HepG2 (cell line): ENCODE results near the gene CES3. TPM values are rescaled to one million over a fixed set of nuclear protein-coding genes. Genes with fewer than 3 reads are reported as not detected.

Experiments
- BCL6 ChIP-seq: IDR thresholded peaks from 2 replicates; pipeline ENCODE4 v1.6.1; 2016; ENCODE audit warnings: missing genetic modification reagents, missing compliant biosample characterization
- EEA1 ChIP-seq: sonication (generic); formaldehyde crosslinking; IDR thresholded peaks from 2 replicates; pipeline ENCODE4 v1.5.1; 2020; ENCODE audit warnings: mild to moderate bottlenecking, missing genetic modification reagents, borderline replicate concordance
- NAIF1 ChIP-seq: sonication (generic); formaldehyde crosslinking; IDR thresholded peaks from 2 replicates; pipeline ENCODE4 v1.5.0; 2020; ENCODE audit warnings: mild to moderate bottlenecking, missing genetic modification reagents, borderline replicate concordance
- SMYD3 ChIP-seq: sonication (generic); formaldehyde crosslinking; IDR thresholded peaks from 2 replicates; pipeline ENCODE4 v1.8.1; 2023; ENCODE audit warnings: mild to moderate bottlenecking, missing genetic modification reagents
- YEATS2 ChIP-seq: sonication (generic); formaldehyde crosslinking; IDR thresholded peaks from 2 replicates; pipeline ENCODE4 v1.4.0; 2020; ENCODE audit warnings: missing genetic modification reagents, borderline replicate concordance
- ZMYM4 ChIP-seq: sonication (generic); formaldehyde crosslinking; IDR thresholded peaks from 2 replicates; pipeline ENCODE4 v1.8.1; 2023; ENCODE audit warnings: mild to moderate bottlenecking, missing genetic modification reagents
- ZNF430 ChIP-seq: sonication (generic); formaldehyde crosslinking; IDR thresholded peaks from 2 replicates; pipeline ENCODE4 v1.9.0; 2021; ENCODE audit warnings: mild to moderate bottlenecking, missing genetic modification reagents
- ZNF546 ChIP-seq: sonication (generic); formaldehyde crosslinking; conservative IDR thresholded peaks from 2 replicates; pipeline ENCODE4 v1.8.1; 2023; ENCODE audit warnings: mild to moderate bottlenecking, missing genetic modification reagents
- ZNF549 ChIP-seq: sonication (generic); formaldehyde crosslinking; IDR thresholded peaks from 2 replicates; pipeline ENCODE4 v1.5.0; 2020; ENCODE audit warnings: missing genetic modification reagents
- ZNF615 ChIP-seq: sonication (generic); formaldehyde crosslinking; IDR thresholded peaks from 2 replicates; pipeline ENCODE4 v1.5.0; 2020; ENCODE audit warnings: mild to moderate bottlenecking, missing genetic modification reagents, borderline replicate concordance
- ZNF619 ChIP-seq: sonication (generic); formaldehyde crosslinking; IDR thresholded peaks from 2 replicates; pipeline ENCODE4 v1.4.0; 2020; ENCODE audit warnings: mild to moderate bottlenecking, missing genetic modification reagents
- ZNF660 ChIP-seq: sonication (generic); formaldehyde crosslinking; IDR thresholded peaks from 2 replicates; pipeline ENCODE4 v1.5.1; 2020; ENCODE audit warnings: mild to moderate bottlenecking, low read depth, missing genetic modification reagents, borderline replicate concordance
- ZNF883 ChIP-seq: sonication (generic); formaldehyde crosslinking; IDR thresholded peaks from 2 replicates; pipeline ENCODE4 v1.5.1; 2020; ENCODE audit warnings: mild to moderate bottlenecking, missing genetic modification reagents; ENCODE audit errors: not compliant biosample characterization
- polyA plus RNA-seq, 8 experiments: library from polyadenylated mRNA; depleted of rRNA in 3 of 8; stranded (reverse) in 7 of 8; unstranded in 1 of 8; fragments of >200 nt; fragmentation: Illumina TruSeq in 4 of 8; extraction: Trizol in 4 of 8; gene quantifications; 2 replicates each; pipeline versions ENCODE4 v1.2.1 to v1.2.3, GENCODE V29; 2011 to 2016; ENCODE audit warnings: low read depth in 4 of 8, missing spikeins in 1 of 8, mixed read lengths in 1 of 8; ENCODE audit not compliant: insufficient read depth in 1 of 8
- total RNA-seq, 5 experiments: library from RNA; depleted of rRNA; stranded (reverse); fragments of >200 nt; fragmentation: Illumina TruSeq; extraction: Trizol; gene quantifications; 2 replicates each; pipeline ENCODE4 v1.2.3, GENCODE V29; 2016; ENCODE audit warnings: low read depth in 1 of 5
- TF ChIP-seq, protein P1 (sequence below): sonication (generic); formaldehyde crosslinking; IDR thresholded peaks from 2 replicates; pipeline ENCODE4 v1.4.0; 2020; ENCODE audit warnings: missing genetic modification reagents
- TF ChIP-seq, protein P2 (sequence below): sonication (generic); formaldehyde crosslinking; IDR thresholded peaks from 2 replicates; pipeline ENCODE4 v1.4.0; 2020; ENCODE audit warnings: missing genetic modification reagents
- TF ChIP-seq, protein P3 (sequence below): sonication (generic); formaldehyde crosslinking; IDR thresholded peaks from 2 replicates; pipeline ENCODE4 v1.5.0; 2020; ENCODE audit warnings: missing genetic modification reagents
- TF ChIP-seq, protein P4 (sequence below): sonication (generic); formaldehyde crosslinking; IDR thresholded peaks from 2 replicates; pipeline ENCODE4 v1.8.1; 2023; ENCODE audit warnings: missing genetic modification reagents, inconsistent platforms, borderline replicate concordance
- TF ChIP-seq, protein P5 (sequence below): sonication (generic); formaldehyde crosslinking; IDR thresholded peaks from 2 replicates; pipeline ENCODE4 v1.5.0; 2020; ENCODE audit warnings: missing genetic modification reagents, mild to moderate bottlenecking, borderline replicate concordance
- TF ChIP-seq, protein P6 (sequence below): sonication (generic); formaldehyde crosslinking; IDR thresholded peaks from 2 replicates; pipeline ENCODE4 v1.8.1; 2023; ENCODE audit warnings: mild to moderate bottlenecking, missing genetic modification reagents, borderline replicate concordance

The CES3 gene
- total and polyA plus RNA-seq, 2 of the 13 experiments (the other 11 are each of a cell fraction or from before 2014, with no cell fraction given), result 6.6 to 17.4 TPM

DNA sequence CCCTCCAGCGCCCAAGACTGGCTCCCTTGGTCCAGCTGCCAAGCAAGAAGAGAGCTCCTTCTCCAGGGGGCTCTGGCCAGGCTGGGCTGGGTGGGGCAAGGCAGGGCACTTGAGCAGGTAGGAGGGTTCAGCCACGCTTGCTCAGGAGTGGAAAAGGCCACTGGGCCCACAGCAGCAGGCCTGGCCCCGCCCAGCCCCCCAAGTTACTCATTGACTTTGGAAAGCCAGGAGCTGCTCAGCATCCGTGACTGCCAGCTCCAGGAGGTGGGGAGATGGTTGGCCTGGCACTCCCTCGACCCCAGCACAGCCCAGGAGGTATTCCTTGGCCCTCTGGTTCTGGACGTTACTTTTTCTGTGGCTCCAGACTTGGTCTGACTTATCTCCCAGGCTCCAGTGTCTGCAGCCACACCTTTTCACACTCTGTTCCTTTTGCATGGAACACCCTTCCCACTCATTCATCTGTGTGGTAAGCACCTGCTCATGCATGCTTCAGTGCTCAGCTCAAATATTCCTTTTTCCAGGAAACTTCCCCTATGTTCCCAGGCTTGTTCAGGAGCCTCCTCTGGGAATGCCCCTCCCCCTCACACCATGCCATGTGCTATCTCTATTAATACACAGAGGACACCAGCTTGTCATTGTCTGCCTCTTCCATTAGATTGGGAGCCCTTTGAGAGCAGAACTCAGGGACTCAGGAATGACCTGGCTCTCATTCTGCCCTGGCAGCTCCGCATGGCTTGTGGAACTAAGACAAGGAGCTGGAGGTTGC, 42.1 kb upstream of the CES3 start, which contains the start of gene CDH16 (continued):
- TF ChIP-seq, protein P1, sequence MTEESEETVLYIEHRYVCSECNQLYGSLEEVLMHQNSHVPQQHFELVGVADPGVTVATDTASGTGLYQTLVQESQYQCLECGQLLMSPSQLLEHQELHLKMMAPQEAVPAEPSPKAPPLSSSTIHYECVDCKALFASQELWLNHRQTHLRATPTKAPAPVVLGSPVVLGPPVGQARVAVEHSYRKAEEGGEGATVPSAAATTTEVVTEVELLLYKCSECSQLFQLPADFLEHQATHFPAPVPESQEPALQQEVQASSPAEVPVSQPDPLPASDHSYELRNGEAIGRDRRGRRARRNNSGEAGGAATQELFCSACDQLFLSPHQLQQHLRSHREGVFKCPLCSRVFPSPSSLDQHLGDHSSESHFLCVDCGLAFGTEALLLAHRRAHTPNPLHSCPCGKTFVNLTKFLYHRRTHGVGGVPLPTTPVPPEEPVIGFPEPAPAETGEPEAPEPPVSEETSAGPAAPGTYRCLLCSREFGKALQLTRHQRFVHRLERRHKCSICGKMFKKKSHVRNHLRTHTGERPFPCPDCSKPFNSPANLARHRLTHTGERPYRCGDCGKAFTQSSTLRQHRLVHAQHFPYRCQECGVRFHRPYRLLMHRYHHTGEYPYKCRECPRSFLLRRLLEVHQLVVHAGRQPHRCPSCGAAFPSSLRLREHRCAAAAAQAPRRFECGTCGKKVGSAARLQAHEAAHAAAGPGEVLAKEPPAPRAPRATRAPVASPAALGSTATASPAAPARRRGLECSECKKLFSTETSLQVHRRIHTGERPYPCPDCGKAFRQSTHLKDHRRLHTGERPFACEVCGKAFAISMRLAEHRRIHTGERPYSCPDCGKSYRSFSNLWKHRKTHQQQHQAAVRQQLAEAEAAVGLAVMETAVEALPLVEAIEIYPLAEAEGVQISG (CRISPR knock-in tag), result no peak
- TF ChIP-seq, protein P2, sequence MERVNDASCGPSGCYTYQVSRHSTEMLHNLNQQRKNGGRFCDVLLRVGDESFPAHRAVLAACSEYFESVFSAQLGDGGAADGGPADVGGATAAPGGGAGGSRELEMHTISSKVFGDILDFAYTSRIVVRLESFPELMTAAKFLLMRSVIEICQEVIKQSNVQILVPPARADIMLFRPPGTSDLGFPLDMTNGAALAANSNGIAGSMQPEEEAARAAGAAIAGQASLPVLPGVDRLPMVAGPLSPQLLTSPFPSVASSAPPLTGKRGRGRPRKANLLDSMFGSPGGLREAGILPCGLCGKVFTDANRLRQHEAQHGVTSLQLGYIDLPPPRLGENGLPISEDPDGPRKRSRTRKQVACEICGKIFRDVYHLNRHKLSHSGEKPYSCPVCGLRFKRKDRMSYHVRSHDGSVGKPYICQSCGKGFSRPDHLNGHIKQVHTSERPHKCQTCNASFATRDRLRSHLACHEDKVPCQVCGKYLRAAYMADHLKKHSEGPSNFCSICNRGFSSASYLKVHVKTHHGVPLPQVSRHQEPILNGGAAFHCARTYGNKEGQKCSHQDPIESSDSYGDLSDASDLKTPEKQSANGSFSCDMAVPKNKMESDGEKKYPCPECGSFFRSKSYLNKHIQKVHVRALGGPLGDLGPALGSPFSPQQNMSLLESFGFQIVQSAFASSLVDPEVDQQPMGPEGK, result peak; percentile 52; the same call in 1 of the 2 replicates
- TF ChIP-seq ZNF546 (CRISPR knock-in tag) (no peak), BCL6 (CRISPR knock-in tag) (no peak), YEATS2 (CRISPR knock-in tag) (no peak), ZNF549 (no peak), ZMYM4 (CRISPR knock-in tag) (peak; percentile 54; the same call in 1 of the 2 replicates), SMYD3 (no peak), ZNF660 (CRISPR knock-in tag) (no peak), ZNF430 (CRISPR knock-in tag) (no peak), ZNF615 (CRISPR knock-in tag) (no peak), ZNF883 (CRISPR knock-in tag) (no peak), EEA1 (no peak), ZNF619 (CRISPR knock-in tag) (no peak), NAIF1 (CRISPR knock-in tag) (no peak)
- TF ChIP-seq, protein P3, sequence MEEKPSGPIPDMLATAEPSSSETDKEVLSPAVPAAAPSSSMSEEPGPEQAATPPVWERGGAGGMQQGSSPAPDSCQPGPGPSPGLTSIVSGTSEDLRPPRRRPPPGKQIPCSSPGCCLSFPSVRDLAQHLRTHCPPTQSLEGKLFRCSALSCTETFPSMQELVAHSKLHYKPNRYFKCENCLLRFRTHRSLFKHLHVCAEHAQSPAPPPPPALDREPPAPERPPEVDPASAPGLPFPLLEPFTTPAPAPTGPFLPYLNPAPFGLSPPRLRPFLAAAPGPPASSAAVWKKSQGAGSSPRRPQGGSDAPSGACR (CRISPR knock-in tag), result peak; percentile 72; the same call in 1 of the 2 replicates
- TF ChIP-seq, protein P4, sequence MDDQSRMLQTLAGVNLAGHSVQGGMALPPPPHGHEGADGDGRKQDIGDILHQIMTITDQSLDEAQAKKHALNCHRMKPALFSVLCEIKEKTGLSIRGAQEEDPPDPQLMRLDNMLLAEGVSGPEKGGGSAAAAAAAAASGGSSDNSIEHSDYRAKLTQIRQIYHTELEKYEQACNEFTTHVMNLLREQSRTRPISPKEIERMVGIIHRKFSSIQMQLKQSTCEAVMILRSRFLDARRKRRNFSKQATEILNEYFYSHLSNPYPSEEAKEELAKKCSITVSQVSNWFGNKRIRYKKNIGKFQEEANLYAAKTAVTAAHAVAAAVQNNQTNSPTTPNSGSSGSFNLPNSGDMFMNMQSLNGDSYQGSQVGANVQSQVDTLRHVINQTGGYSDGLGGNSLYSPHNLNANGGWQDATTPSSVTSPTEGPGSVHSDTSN, result no peak
- TF ChIP-seq, protein P5, sequence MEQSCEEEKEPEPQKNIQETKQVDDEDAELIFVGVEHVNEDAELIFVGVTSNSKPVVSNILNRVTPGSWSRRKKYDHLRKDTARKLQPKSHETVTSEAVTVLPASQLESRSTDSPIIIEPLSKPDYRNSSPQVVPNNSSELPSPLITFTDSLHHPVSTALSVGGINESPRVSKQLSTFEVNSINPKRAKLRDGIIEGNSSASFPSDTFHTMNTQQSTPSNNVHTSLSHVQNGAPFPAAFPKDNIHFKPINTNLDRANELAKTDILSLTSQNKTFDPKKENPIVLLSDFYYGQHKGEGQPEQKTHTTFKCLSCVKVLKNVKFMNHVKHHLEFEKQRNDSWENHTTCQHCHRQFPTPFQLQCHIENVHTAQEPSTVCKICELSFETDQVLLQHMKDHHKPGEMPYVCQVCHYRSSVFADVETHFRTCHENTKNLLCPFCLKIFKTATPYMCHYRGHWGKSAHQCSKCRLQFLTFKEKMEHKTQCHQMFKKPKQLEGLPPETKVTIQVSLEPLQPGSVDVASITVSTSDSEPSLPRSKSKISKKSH (CRISPR knock-in tag), result no peak
- TF ChIP-seq, protein P6, sequence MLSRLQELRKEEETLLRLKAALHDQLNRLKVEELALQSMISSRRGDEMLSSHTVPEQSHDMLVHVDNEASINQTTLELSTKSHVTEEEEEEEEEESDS (CRISPR knock-in tag), result no peak
